ENCODE results near the gene GOLGA2.
"Not testable (repeated sequence)": the region's sequence is repeated elsewhere in the genome, so short reads cannot be mapped to it uniquely, and the experiment has no call there.

The GOLGA2 gene

DNA sequence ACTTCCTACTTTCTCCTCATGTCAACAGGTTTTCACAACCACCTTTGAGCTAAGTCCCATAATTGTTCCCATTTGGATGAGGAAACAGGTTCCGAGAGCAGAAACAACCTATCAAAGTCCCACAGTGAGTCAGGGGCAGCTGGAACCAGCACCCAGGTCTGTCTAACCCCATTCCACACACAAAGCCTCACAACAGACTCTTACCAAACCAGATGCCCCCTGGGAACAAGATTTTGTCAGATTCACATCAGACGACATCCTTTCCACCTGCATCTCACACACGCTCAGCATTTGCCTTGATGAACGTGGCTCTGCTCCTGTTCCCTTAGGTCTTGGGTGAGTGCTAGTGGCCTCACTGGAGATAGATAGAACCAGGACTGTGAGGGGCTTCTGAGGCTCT lies 17.3 kb upstream of the GOLGA2 start:
- DNase-seq, result no peak

- DNase-seq, result no peak
Observed at GRCh38 chr9:128292009-128292408, 16.2 kb upstream of the GOLGA2 start.

DNA sequence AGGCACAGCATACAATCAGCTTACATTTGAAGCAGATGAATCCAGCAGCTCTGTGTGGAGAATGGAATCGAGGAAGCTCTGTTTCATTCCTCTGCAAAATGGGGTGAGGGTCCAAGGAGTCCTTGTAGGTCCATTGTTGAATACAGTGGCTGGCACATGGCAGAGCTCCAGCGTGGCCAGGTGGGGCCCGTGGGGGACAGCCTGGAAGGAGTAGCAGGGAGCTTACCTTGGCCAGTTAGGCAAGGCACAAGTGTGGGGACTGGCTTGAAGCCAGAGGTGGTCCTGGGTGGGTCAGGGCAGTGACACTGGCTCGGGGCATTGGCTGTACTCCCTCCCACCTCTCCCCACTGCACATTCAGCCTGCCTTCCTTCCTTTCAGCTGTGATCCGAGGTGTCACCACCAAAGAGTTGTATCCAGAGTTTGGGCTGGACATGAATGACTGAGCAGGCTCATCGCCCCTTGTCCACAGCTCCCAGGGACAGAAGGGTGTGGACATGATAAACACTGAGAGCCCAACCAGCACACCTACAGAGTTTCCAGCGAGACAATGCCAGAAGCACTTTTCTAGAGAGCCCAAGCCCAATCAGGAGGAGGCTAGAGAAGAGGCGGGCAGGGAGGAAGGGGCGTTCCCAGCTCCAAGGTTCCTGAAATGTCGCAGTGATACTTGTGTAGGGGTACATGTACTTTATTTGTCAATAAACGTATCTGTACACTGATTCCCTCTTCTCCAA lies 12.6 kb upstream of the GOLGA2 start:
- DNase-seq, result no peak

- no peak for DNase-seq
Observed at GRCh38 chr9:128286440-128286839, 10.6 kb upstream of the GOLGA2 start.

- DNase-seq, result no peak
Observed at GRCh38 chr9:128285033-128285784, 9.4 kb upstream of the GOLGA2 start.

DNA sequence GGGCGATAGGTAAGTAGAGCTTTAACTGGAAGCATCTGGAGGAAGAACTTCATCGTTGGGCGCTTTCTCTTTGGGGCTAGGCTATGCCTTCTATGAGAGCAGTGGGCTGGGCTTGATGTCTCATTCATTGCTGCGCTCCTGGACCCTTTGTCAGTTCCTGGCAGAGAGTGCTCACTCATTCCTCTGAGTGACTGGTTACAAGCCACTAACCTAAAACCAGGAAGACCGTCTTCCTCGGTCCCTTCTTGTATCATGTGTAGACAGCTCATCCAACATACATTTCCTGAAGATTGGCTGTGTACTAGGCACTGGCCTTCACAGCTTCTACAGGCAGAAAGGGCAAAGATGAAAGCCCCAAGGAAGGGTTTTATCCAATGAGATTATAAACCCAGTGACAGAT lies 6.7 kb upstream of the GOLGA2 start:
- no peak for DNase-seq

GRCh38 chr9:128280084-128280622 lies 4.3 kb upstream of the GOLGA2 start:
- DNase-seq, result no peak

- not testable (repeated sequence) for DNase-seq
Observed at GRCh38 chr9:128279088-128280073, 3.6 kb upstream of the GOLGA2 start.

- no peak for DNase-seq
Observed at GRCh38 chr9:128276574-128277270, 915 bp upstream of the GOLGA2 start.

- peak; percentile 100 for DNase-seq
Observed at GRCh38 chr9:128276008-128276573, 284 bp upstream of the GOLGA2 start, which contains the start of gene SWI5. Gene SWI5, plus strand, starts transcription at chr9:128276276.

GRCh38 chr9:128274245-128274644 lies 1.6 kb downstream of the GOLGA2 start:
- DNase-seq, result no peak

DNA sequence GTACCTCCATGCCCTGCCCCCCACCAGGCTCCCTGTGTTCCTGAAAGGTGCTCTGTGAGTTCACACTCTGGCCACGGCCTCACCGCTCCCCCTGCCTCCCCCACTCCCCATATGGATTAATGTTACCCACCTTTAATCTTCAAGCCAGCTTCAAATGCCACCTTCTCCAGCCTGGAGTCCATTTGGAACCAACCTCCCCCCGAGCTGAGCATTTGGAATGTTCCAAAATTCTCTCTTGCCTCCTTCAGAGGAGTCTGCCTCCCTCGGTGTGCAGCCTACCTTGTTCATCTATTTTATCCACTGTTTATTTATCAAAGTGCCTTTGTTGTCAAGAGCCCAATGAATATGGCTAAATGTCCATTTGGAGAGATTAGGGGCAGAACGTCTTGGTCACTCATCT lies 4.3 kb downstream of the GOLGA2 start:
- DNase-seq, result no peak

DNA sequence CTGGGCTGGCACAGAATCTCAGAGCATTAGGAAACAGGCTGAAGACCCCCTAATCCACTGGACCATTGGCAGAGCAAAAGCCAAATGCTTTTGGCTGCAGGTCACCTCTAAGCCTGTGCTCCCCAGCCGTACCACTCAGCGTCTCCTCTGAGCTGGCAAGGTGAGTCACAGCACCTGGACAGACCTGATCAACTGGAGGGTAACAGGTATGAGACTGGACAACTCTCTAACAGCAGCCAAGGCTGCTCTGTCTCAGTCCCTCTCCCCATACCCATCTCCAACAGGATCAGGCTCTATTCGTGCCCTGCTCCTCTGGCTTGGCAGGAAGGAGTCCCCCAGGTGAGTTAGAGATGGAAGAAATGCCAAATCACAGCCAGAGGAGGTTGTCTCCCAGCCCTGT lies 4.7 kb downstream of the GOLGA2 start:
- DNase-seq, result no peak

DNA sequence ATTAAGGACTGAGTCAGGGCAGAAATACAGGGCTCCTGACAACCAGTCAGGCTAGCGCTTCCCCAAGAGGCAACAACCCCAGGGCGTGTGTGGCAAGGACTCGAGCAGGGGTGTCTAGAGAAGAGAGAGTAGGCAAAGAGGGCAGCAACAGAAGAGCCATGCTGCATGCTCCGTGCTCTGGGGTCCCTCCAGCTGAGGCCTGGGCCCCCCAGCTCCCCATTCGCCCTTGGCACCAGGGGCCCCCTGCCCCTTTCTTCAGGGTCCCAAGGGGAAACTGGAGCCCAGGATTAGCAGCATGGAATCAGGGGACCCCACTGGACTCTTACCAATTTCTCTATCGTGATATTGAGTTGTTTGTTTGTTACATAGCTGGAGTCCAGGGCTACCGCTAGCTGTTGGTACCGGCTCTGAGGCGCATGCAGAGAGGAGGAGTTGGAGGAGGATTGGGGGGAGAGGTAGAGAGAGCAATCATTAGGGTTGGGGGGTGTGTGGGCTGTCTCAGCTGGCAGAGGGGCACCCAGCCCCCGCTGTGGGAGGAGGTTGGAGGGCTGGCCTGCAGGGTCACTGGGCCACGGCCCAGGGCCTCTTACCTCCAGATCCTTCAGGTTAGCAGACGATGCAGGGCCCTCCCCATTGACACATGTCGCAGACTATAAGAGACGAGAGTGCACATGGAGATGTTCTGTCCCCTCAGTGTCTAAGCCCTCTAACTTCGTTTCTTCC lies 8.8 kb downstream of the GOLGA2 start:
- no peak for DNase-seq

GRCh38 chr9:128265348-128265847 lies 10.4 kb downstream of the GOLGA2 start:
- DNase-seq, result no peak

- no peak for DNase-seq
Observed at GRCh38 chr9:128262687-128263086, 13.1 kb downstream of the GOLGA2 start.

DNA sequence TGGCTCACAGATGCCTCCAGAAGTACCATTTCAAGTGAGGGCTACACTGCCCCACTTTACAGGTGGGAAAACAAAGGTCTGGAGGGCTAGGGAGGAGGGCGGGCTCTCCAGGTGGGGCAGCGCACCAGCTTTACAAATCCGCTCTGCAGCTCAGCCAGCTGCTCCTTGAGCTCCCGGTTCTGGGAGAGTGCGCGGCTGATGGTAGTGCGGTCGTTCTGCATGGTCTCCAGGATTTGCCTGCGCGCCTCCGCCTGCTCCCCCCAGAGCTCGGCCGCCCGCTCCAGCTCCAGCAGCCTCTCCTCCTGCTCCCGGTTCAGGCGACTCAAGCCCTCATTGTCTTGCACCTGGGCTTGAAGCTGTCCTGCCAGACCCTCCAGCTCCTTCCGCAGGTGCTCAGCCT lies 15.5 kb downstream of the GOLGA2 start:
- no peak for DNase-seq

- no peak for DNase-seq
Observed at GRCh38 chr9:128259156-128259555, 16.7 kb downstream of the GOLGA2 start.

- DNase-seq, result no peak
Observed at GRCh38 chr9:128258326-128258725, 17.5 kb downstream of the GOLGA2 start.

GRCh38 chr9:128257907-128258306 lies 17.9 kb downstream of the GOLGA2 start:
- DNase-seq, result no peak

All from activated CD8-positive, alpha-beta memory T cell treated with anti-CD3 and anti-CD28 coated beads, Interleukin-2, amount 50 U/mL, for 48 hours (primary cell).